Measurements from ENCODE around the gene MRPL3. TPM values are rescaled to one million over a fixed set of nuclear protein-coding genes. Genes with fewer than 3 reads are reported as not detected.

The MRPL3 gene
- polyA plus RNA-seq, 1 of the 3 experiments (the other 2 are of a cell fraction), result 73.7 TPM

GRCh38 chr3:131480116-131480515 lies 22.7 kb downstream of the MRPL3 start:
- CTCF ChIA-PET, result interaction anchor here (1.0 to 1.6 kb wide), 4 partner anchors 9 to 427 kb away, joined by 3 to 4 read pairs (median 4); no protein-coding TSS in a partner anchor
- Histone ChIP-seq H3K9me2 (no peaks in the 10 kb centered on the region), H3K4me3 (ENCODE audit: low read depth in 2 of 2, low read length in 1 of 2) (no peak overlapping the region), H3K36me3 (replicated peaks in 1 of 2; ENCODE audit: control insufficient read depth in 1 of 2, insufficient read depth in 2 of 2, low read length in 1 of 2) (peaks cover 58 to 63% of the 10 kb centered on the region in 2 experiments), H3K27me3 (ENCODE audit: insufficient read depth) (no peaks in the 10 kb centered on the region), H3K9ac (no peak overlapping the region), H3F3A (replicated peaks; ENCODE audit: insufficient read depth) (no peaks in the 10 kb centered on the region), H2AFZ (ENCODE audit: low read depth) (no peak overlapping the region), H3K4me1 (ENCODE audit: control insufficient read depth in 1 of 2, insufficient read depth in 2 of 2, low read depth in 1 of 2, low read length in 1 of 2) (no peaks in the 10 kb centered on the region), H3K79me2 (ENCODE audit: insufficient read depth) (peaks cover 22% of the 10 kb centered on the region), H3K9me3 (no peaks in the 10 kb centered on the region), H4K20me1 (ENCODE audit: insufficient read depth) (no peaks in the 10 kb centered on the region), H3K4me2 (no peak overlapping the region), H3K27ac (ENCODE audit: low read depth in 2 of 2, low read length in 1 of 2) (no peak overlapping the region)
- no peak for TF ChIP-seq TCF12 (IDR thresholded peaks at IDR 0.05)
- TF ChIP-seq SIN3A (IDR thresholded peaks at IDR 0.05; ENCODE audit: borderline replicate concordance, low read depth, low read length), result no peak
- TF ChIP-seq USF1 (IDR thresholded peaks at IDR 0.05; ENCODE audit: borderline replicate concordance, low read depth), result no peak
- no peak for TF ChIP-seq TEAD4 (IDR thresholded peaks at IDR 0.05; ENCODE audit: borderline replicate concordance, insufficient read depth)
- TF ChIP-seq RXRA (IDR thresholded peaks at IDR 0.05; ENCODE audit: borderline replicate concordance, low read depth), result no peak
- no peak for TF ChIP-seq IRF3 (IDR thresholded peaks at IDR 0.05; ENCODE audit: low read depth, low read length)
- TF ChIP-seq, protein P1, sequence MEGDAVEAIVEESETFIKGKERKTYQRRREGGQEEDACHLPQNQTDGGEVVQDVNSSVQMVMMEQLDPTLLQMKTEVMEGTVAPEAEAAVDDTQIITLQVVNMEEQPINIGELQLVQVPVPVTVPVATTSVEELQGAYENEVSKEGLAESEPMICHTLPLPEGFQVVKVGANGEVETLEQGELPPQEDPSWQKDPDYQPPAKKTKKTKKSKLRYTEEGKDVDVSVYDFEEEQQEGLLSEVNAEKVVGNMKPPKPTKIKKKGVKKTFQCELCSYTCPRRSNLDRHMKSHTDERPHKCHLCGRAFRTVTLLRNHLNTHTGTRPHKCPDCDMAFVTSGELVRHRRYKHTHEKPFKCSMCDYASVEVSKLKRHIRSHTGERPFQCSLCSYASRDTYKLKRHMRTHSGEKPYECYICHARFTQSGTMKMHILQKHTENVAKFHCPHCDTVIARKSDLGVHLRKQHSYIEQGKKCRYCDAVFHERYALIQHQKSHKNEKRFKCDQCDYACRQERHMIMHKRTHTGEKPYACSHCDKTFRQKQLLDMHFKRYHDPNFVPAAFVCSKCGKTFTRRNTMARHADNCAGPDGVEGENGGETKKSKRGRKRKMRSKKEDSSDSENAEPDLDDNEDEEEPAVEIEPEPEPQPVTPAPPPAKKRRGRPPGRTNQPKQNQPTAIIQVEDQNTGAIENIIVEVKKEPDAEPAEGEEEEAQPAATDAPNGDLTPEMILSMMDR (IDR thresholded peaks at IDR 0.05), result no peak
- no peak for TF ChIP-seq FOXM1 (IDR thresholded peaks at IDR 0.05; ENCODE audit: low read depth)
- TF ChIP-seq, protein P2, sequence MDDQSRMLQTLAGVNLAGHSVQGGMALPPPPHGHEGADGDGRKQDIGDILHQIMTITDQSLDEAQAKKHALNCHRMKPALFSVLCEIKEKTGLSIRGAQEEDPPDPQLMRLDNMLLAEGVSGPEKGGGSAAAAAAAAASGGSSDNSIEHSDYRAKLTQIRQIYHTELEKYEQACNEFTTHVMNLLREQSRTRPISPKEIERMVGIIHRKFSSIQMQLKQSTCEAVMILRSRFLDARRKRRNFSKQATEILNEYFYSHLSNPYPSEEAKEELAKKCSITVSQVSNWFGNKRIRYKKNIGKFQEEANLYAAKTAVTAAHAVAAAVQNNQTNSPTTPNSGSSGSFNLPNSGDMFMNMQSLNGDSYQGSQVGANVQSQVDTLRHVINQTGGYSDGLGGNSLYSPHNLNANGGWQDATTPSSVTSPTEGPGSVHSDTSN (IDR thresholded peaks at IDR 0.05), result no peak
- no peak for TF ChIP-seq FOSL2 (IDR thresholded peaks at IDR 0.05; ENCODE audit: borderline replicate concordance, low read depth)
- no peak for TF ChIP-seq NRF1 (IDR thresholded peaks at IDR 0.05; ENCODE audit: low read depth, low read length)
- no peak for TF ChIP-seq REST (IDR thresholded peaks at IDR 0.05; ENCODE audit: low read depth, low read length)
- TF ChIP-seq RAD21 (IDR thresholded peaks at IDR 0.05; ENCODE audit: low read length), result no peak
- TF ChIP-seq GATA2 (CRISPR knock-in tag; IDR thresholded peaks at IDR 0.05), result no peak
- TF ChIP-seq USF2 (IDR thresholded peaks at IDR 0.05; ENCODE audit: borderline replicate concordance, low read depth, low read length), result no peak
- TF ChIP-seq TAF1 (IDR thresholded peaks at IDR 0.05; ENCODE audit: borderline replicate concordance, low read depth, low read length), result no peak
- no peak for TF ChIP-seq RFX5 (IDR thresholded peaks at IDR 0.05; ENCODE audit: low read length)
- TF ChIP-seq YY1 (IDR thresholded peaks at IDR 0.05; ENCODE audit: low read depth), result no peak
- no peak for TF ChIP-seq CHD2 (IDR thresholded peaks at IDR 0.05; ENCODE audit: low read length, partially characterized antibody)
- no peak for TF ChIP-seq SMC3 (IDR thresholded peaks at IDR 0.05; ENCODE audit: low read depth, low read length)
- 100% methylated on average over 2 of the region's 2 CpGs for WGBS (ENCODE audit: low lambda C conversion rate)
- no peak for DNase-seq
- POLR2A ChIA-PET, result no interaction called here
